PFSK-1 (cell line): Measurements from ENCODE around the gene PROSER2.

Experiments used
- FOXP2 ChIP-seq: optimal IDR thresholded peaks from 2 replicates; pipeline ENCODE3; 2011; ENCODE audit warnings: borderline replicate concordance, control low read depth, inconsistent platforms; ENCODE audit not compliant: insufficient read depth; ENCODE audit errors: extremely low read length, extremely low read depth
- POLR2AphosphoS5 ChIP-seq: IDR thresholded peaks from 2 replicates; pipeline ENCODE4 v1.6.1; 2012; ENCODE audit warnings: low read depth, mild to moderate bottlenecking, control low read depth, low read length, moderate library complexity
- REST ChIP-seq, 2 experiments: IDR thresholded peaks; 2 replicates each; pipeline versions ENCODE4 v1.6.1 to v1.8.0; 2011 to 2012; ENCODE audit warnings: low read depth in 2 of 2, low read length in 2 of 2, control low read depth in 1 of 2, inconsistent platforms in 1 of 2, mild to moderate bottlenecking in 1 of 2, moderate library complexity in 1 of 2; ENCODE audit not compliant: insufficient read depth in 1 of 2
- SIN3A ChIP-seq: IDR thresholded peaks from 2 replicates; pipeline ENCODE4 v1.6.1; 2012; ENCODE audit warnings: mild to moderate bottlenecking, low read length, moderate library complexity, borderline replicate concordance; ENCODE audit not compliant: insufficient read depth
- TAF1 ChIP-seq: IDR thresholded peaks from 2 replicates; pipeline ENCODE4 v1.6.1; 2012; ENCODE audit warnings: low read length, control low read depth, borderline replicate concordance; ENCODE audit not compliant: insufficient read depth

The PROSER2 gene

GRCh38 chr10:11886138-11886474, 63.0 kb downstream of the PROSER2 start:
- TF ChIP-seq SIN3A: no peak
- no peak for TF ChIP-seq TAF1
- no peak for TF ChIP-seq POLR2AphosphoS5
- no peak for TF ChIP-seq FOXP2
- no peak for TF ChIP-seq REST (IDR thresholded peaks at IDR 0.05; ENCODE audit: insufficient read depth in 1 of 2, low read depth in 2 of 2, low read length in 2 of 2)

GRCh38 chr10:11886851-11887250, 63.7 kb downstream of the PROSER2 start:
- TF ChIP-seq TAF1: no peak
- no peak for TF ChIP-seq SIN3A
- TF ChIP-seq POLR2AphosphoS5: no peak
- TF ChIP-seq FOXP2: no peak
- no peak for TF ChIP-seq REST (IDR thresholded peaks at IDR 0.05; ENCODE audit: insufficient read depth in 1 of 2, low read depth in 2 of 2, low read length in 2 of 2)

GRCh38 chr10:11887381-11888227, 64.4 kb downstream of the PROSER2 start:
- no peak for TF ChIP-seq POLR2AphosphoS5
- TF ChIP-seq FOXP2: no peak
- no peak for TF ChIP-seq REST (IDR thresholded peaks at IDR 0.05; ENCODE audit: insufficient read depth in 1 of 2, low read depth in 2 of 2, low read length in 2 of 2)
- no peak for TF ChIP-seq TAF1
- no peak for TF ChIP-seq SIN3A

GRCh38 chr10:11891776-11892486, 68.8 kb downstream of the PROSER2 start:
- no peak for TF ChIP-seq FOXP2
- TF ChIP-seq TAF1: no peak
- no peak for TF ChIP-seq SIN3A
- TF ChIP-seq POLR2AphosphoS5: no peak
- no peak for TF ChIP-seq REST (IDR thresholded peaks at IDR 0.05; ENCODE audit: insufficient read depth in 1 of 2, low read depth in 2 of 2, low read length in 2 of 2)
